ENCODE measurements around the gene HDHD5. TPM values are rescaled to one million over a fixed set of nuclear protein-coding genes. Genes with fewer than 3 reads are reported as not detected.

HDHD5 gene
- total and polyA plus RNA-seq, 11 donors: 31.8 to 72.1 (median 49.0) TPM

DNA sequence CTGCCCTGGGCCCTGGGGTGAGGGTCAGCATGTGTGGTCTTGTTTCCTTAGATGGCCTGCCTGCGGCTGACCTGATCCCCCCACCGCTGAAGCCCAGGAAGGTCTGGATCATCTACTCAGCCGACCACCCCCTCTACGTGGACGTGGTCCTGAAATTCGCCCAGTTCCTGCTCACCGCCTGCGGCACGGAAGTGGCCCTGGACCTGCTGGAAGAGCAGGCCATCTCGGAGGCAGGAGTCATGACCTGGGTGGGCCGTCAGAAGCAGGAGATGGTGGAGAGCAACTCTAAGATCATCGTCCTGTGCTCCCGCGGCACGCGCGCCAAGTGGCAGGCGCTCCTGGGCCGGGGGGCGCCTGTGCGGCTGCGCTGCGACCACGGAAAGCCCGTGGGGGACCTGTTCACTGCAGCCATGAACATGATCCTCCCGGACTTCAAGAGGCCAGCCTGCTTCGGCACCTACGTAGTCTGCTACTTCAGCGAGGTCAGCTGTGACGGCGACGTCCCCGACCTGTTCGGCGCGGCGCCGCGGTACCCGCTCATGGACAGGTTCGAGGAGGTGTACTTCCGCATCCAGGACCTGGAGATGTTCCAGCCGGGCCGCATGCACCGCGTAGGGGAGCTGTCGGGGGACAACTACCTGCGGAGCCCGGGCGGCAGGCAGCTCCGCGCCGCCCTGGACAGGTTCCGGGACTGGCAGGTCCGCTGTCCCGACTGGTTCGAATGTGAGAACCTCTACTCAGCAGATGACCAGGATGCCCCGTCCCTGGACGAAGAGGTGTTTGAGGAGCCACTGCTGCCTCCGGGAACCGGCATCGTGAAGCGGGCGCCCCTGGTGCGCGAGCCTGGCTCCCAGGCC, 50.6 kb downstream of the HDHD5 start:
- 94 to 97% (median 97%) methylated on average over 51 to 66 of the region's 66 CpGs for WGBS, 4 donors
- no peaks in the 10 kb centered on the region for H3K27me3 ChIP-seq
- H3K27ac ChIP-seq: peak overlapping the region in 1 of 12 donors; percentile 88
- no peak for ATAC-seq
- peaks cover 0 to 42% (median 0%) of the 10 kb centered on the region in 12 donors for H3K4me1 ChIP-seq
- TF ChIP-seq POLR2A (IDR thresholded peaks at IDR 0.05): no peak
- TF ChIP-seq, protein P1, sequence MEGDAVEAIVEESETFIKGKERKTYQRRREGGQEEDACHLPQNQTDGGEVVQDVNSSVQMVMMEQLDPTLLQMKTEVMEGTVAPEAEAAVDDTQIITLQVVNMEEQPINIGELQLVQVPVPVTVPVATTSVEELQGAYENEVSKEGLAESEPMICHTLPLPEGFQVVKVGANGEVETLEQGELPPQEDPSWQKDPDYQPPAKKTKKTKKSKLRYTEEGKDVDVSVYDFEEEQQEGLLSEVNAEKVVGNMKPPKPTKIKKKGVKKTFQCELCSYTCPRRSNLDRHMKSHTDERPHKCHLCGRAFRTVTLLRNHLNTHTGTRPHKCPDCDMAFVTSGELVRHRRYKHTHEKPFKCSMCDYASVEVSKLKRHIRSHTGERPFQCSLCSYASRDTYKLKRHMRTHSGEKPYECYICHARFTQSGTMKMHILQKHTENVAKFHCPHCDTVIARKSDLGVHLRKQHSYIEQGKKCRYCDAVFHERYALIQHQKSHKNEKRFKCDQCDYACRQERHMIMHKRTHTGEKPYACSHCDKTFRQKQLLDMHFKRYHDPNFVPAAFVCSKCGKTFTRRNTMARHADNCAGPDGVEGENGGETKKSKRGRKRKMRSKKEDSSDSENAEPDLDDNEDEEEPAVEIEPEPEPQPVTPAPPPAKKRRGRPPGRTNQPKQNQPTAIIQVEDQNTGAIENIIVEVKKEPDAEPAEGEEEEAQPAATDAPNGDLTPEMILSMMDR (IDR thresholded peaks at IDR 0.05): no peak
- H3K4me3 ChIP-seq: no peak overlapping the region
- DNase-seq: peak in 1 of 5 donors; percentile 46
- no peaks in the 10 kb centered on the region for H3K9me3 ChIP-seq
- H3K36me3 ChIP-seq: peaks cover 0 to 67% (median 54%) of the 10 kb centered on the region in 9 donors
- intact Hi-C loops (cut with DNase I): no loop called here

GRCh38 chr22:17107547-17107810, 51.6 kb downstream of the HDHD5 start:
- DNase-seq: no peak
- no peak for ATAC-seq
- Histone ChIP-seq H3K27me3 (no peaks in the 10 kb centered on the region), H3K4me3 (peak overlapping the region in 1 of 12 donors; percentile 26), H3K36me3 (peaks cover 0 to 77% (median 64%) of the 10 kb centered on the region in 9 donors), H3K27ac (peak overlapping the region in 2 of 12 donors; percentile 13 to 88), H3K4me1 (peaks cover 0 to 50% (median 0%) of the 10 kb centered on the region in 12 donors), H3K9me3 (no peaks in the 10 kb centered on the region)
- intact Hi-C loops (cut with DNase I): no loop called here
- TF ChIP-seq POLR2A (IDR thresholded peaks at IDR 0.05): no peak
- TF ChIP-seq, protein P1 (IDR thresholded peaks at IDR 0.05): no peak
- WGBS, 4 donors: 90 to 95% (median 95%) methylated on average over 6 of the region's 6 CpGs

DNA sequence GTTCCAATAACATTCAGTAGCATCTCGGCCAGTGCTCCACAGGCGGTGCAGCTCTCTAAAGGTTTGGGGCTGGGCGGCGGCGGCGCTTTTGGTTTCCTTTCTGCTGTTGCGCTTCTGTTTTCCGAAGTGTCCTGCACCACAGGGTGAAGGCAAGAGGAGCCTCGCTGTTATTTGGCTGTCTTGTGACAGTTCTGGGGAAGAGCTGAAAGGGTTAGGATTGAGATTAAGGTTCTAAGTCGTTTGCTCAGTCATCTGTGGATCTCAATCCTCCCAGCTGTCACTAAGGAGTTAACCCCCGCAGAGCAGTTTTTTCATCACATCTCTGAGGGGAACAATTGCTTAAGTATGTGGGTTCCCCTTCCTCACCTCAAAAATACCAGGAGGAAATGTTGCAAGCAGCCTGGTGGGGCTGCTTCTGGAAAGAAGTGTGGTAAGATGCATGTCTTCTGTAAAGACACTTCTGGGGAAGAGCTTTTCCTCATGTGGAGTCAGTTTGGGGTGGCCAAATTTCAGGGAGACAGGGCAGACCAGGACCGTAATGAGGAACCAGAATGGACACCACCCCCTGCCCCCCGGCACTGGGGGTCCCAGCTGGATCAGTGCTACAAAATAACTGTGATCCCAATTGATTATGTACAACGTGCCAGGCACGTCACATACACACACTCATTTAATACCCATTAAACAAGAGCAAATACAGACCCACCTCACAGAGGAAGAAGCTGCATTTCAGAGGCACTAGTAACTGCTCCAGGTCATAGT, 52.1 kb downstream of the HDHD5 start:
- DNase-seq (peak in 1 of 5 donors; percentile 37), ATAC-seq (peak in 3 of 4 donors; percentile 37 to 51 (median 46))
- H3K27me3 ChIP-seq: no peaks in the 10 kb centered on the region
- peaks cover 0 to 55% (median 0%) of the 10 kb centered on the region in 12 donors for H3K4me1 ChIP-seq
- no peaks in the 10 kb centered on the region for H3K9me3 ChIP-seq
- H3K27ac ChIP-seq: peak overlapping the region in 3 of 12 donors; percentile 13 to 88 (median 37)
- H3K36me3 ChIP-seq: peaks cover 0 to 82% (median 69%) of the 10 kb centered on the region in 9 donors
- H3K4me3 ChIP-seq: peak overlapping the region in 1 of 12 donors; percentile 26
- TF ChIP-seq POLR2A (IDR thresholded peaks at IDR 0.05): no peak
- TF ChIP-seq, protein P1 (IDR thresholded peaks at IDR 0.05): no peak
- intact Hi-C loops (cut with DNase I): no loop called here
- WGBS, 4 donors: 80 to 84% (median 82%) methylated on average over 14 to 15 of the region's 15 CpGs
